Esophagus muscularis mucosa (tissue), 4 donors: ENCODE results near the gene STYXL2. TPM values are rescaled to one million over a fixed set of nuclear protein-coding genes. Genes with fewer than 3 reads are reported as not detected.
A peak's percentile ranks its signal among the peaks of the same experiment; 100 is the strongest.

Source experiments
- DNase-seq: peaks from one replicate; pipeline ENCODE4 v3.0.0-alpha.2; 2017; ENCODE audit errors: extremely low spot score
- H3K27ac ChIP-seq, 4 donors: fragments of 200-600 bp; sonication (generic); replicated peaks in 1 of 4; 1 replicate in 3 of 4; 2 replicates in 1 of 4; pipeline ENCODE4 v1.5.1; 2016 to 2019; ENCODE audit warnings: mild to moderate bottlenecking in 1 of 4
- H3K27me3 ChIP-seq, 4 donors: fragments of 200-600 bp; sonication (generic); one replicate each; pipeline versions ENCODE4 v1.5.1 to v1.6.0; 2016 to 2019
- H3K36me3 ChIP-seq, 4 donors: fragments of 200-600 bp; sonication (generic); one replicate each; pipeline ENCODE4 v1.5.1; 2016 to 2019
- H3K4me1 ChIP-seq, 4 donors: fragments of 200-600 bp; sonication (generic); one replicate each; pipeline ENCODE4 v1.5.1; 2016 to 2019
- H3K4me3 ChIP-seq, 4 donors: fragments of 200-600 bp; sonication (generic); 1 replicate in 2 of 4; 2 replicates in 2 of 4; pipeline ENCODE4 v1.5.1; 2016 to 2019; ENCODE audit warnings: mild to moderate bottlenecking in 4 of 4, moderate library complexity in 1 of 4
- H3K9me3 ChIP-seq, 4 donors: fragments of 200-600 bp; sonication (generic); 1 replicate in 3 of 4; 2 replicates in 1 of 4; pipeline ENCODE4 v1.5.1; 2016 to 2019
- EP300 ChIP-seq: sonication (generic); formaldehyde crosslinking; IDR thresholded peaks from one replicate; pipeline ENCODE4 v1.6.1; 2017; ENCODE audit warnings: antibody characterized with exemption
- POLR2A ChIP-seq: fragments of 450-650 bp; IDR thresholded peaks from one replicate; pipeline ENCODE4 v1.6.1; 2017; ENCODE audit warnings: antibody characterized with exemption, moderate library complexity, mild to moderate bottlenecking, low read depth
- POLR2AphosphoS5 ChIP-seq, 2 donors: sonication (generic); formaldehyde crosslinking; IDR thresholded peaks; one replicate each; pipeline ENCODE4 v1.6.1; 2017; ENCODE audit warnings: antibody characterized with exemption in 2 of 2
- WGBS: methylation state at CpG from one replicate; pipeline ENCODE4 v1.1.5; 2018; 5-methylcytosine and 5-hydroxymethylcytosine counted together
- intact Hi-C: fragments of 100-400 bp; cut with DNase I; formaldehyde crosslinking; loops from one replicate; pipeline ENCODE4 v1.15.1; 2023
- total RNA-seq, 4 donors: library from RNA; depleted of rRNA; stranded (reverse); fragments of >200 nt; gene quantifications; one replicate each; pipeline versions ENCODE4 v1.1.0 to v1.2.1, GENCODE V29; 2016
- TF ChIP-seq, protein P1 (sequence below), 3 experiments: fragments of 200-600 bp in 2 of 3; fragments of 450-650 bp in 1 of 3; sonication (generic) in 2 of 3; IDR thresholded peaks; one replicate each; pipeline ENCODE4 v1.5.1; 2017 to 2019; ENCODE audit warnings: antibody characterized with exemption in 3 of 3, mild to moderate bottlenecking in 2 of 3, moderate library complexity in 1 of 3

The STYXL2 gene
- total RNA-seq, 4 donors from 2014 or later = 0.32 to 0.46 TPM; not detected in 2

DNA sequence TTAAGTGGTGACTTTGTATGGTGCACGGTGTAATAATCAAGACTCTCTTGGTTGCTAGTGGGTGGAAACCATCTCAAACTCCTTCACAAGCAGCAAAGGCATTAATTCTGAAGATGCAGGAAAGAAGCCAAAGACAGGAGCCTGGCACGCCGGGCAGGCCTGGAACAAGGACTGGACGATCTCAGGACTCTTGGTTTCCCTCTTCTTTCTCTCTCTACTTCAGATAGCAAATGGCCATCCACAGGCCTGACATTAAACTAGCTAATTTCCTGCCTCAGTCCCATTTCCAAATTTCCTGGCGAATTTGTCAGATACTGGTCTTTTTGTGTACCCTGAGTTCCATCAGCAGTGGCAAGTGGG is 28.2 kb downstream of the STYXL2 start:
- TF ChIP-seq POLR2A = no peak
- TF ChIP-seq, protein P1, sequence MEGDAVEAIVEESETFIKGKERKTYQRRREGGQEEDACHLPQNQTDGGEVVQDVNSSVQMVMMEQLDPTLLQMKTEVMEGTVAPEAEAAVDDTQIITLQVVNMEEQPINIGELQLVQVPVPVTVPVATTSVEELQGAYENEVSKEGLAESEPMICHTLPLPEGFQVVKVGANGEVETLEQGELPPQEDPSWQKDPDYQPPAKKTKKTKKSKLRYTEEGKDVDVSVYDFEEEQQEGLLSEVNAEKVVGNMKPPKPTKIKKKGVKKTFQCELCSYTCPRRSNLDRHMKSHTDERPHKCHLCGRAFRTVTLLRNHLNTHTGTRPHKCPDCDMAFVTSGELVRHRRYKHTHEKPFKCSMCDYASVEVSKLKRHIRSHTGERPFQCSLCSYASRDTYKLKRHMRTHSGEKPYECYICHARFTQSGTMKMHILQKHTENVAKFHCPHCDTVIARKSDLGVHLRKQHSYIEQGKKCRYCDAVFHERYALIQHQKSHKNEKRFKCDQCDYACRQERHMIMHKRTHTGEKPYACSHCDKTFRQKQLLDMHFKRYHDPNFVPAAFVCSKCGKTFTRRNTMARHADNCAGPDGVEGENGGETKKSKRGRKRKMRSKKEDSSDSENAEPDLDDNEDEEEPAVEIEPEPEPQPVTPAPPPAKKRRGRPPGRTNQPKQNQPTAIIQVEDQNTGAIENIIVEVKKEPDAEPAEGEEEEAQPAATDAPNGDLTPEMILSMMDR (IDR thresholded peaks at IDR 0.05) = no peak
- no peak for TF ChIP-seq EP300
- TF ChIP-seq POLR2AphosphoS5 (IDR thresholded peaks at IDR 0.05) = no peak
- WGBS = 90% methylated on average over 5 of the region's 5 CpGs
- Histone ChIP-seq H3K4me1 (peaks cover 5 to 13% (median 10%) of the 10 kb centered on the region in 4 donors), H3K36me3 (peaks cover 0 to 72% (median 0%) of the 10 kb centered on the region in 4 donors), H3K9me3 (no peaks in the 10 kb centered on the region), H3K4me3 (no peak overlapping the region), H3K27me3 (peaks cover 0 to 40% (median 0%) of the 10 kb centered on the region in 4 donors), H3K27ac (no peak overlapping the region)
- DNase-seq = peak; percentile 85
- intact Hi-C loops = no loop called here

DNA sequence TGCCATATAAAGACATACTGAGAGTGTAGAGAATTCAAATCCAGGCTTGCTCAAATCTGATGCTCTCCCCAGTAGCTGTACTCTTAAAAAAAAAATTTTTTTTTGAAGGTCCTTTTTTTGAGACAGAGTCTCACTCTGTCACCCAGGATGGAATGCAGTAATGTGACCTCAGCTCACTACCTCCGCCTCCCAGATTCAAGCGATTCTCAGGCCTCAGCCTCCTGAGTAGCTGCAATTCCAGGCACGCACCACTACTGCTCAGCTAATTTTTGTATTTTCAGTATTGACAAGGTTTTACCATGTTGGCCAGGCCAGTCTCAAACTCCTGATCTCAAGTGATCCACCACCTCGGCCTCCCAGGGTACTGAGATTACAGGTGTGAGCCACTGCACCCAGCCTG is 28.7 kb downstream of the STYXL2 start:
- Histone ChIP-seq H3K27ac (no peak overlapping the region), H3K4me1 (peaks cover 5 to 13% (median 10%) of the 10 kb centered on the region in 4 donors), H3K9me3 (no peaks in the 10 kb centered on the region), H3K27me3 (peaks cover 0 to 40% (median 0%) of the 10 kb centered on the region in 4 donors), H3K4me3 (no peak overlapping the region), H3K36me3 (peaks cover 0 to 73% (median 0%) of the 10 kb centered on the region in 4 donors)
- 96% methylated on average over 4 of the region's 4 CpGs for WGBS
- DNase-seq = peak; percentile 62
- TF ChIP-seq POLR2AphosphoS5 (IDR thresholded peaks at IDR 0.05) (no peak), EP300 (no peak), POLR2A (no peak)
- TF ChIP-seq, protein P1 (IDR thresholded peaks at IDR 0.05) = no peak
- intact Hi-C loops = no loop called here

DNA sequence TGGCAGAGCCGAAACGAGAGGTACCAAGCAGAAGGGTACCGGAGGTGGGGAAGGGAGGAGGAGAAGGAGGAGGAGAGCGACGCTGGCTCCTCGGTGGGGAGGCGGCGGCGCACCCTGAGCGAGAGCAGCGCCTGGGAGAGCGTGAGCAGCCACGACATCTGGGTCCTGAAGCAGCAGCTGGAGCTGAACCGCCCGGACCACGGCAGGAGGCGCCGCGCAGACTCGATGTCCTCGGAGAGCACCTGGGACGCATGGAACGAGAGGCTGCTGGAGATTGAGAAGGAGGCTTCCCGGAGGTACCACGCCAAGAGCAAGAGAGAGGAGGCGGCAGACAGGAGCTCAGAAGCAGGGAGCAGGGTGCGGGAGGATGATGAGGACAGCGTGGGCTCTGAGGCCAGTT is 32.4 kb downstream of the STYXL2 start:
- 92% methylated on average over 28 of the region's 28 CpGs for WGBS
- TF ChIP-seq, protein P1 (IDR thresholded peaks at IDR 0.05) = no peak
- TF ChIP-seq EP300 (no peak), POLR2AphosphoS5 (IDR thresholded peaks at IDR 0.05) (no peak), POLR2A (no peak)
- intact Hi-C loops = no loop called here
- no peaks in the 10 kb centered on the region for H3K9me3 ChIP-seq
- no peak overlapping the region for H3K27ac ChIP-seq
- peaks cover 1 to 8% (median 5%) of the 10 kb centered on the region in 4 donors for H3K4me1 ChIP-seq
- no peak overlapping the region for H3K4me3 ChIP-seq
- peaks cover 0 to 44% (median 0%) of the 10 kb centered on the region in 4 donors for H3K36me3 ChIP-seq
- DNase-seq = peak; percentile 57
- H3K27me3 ChIP-seq = peaks cover 0 to 33% (median 0%) of the 10 kb centered on the region in 4 donors

DNA sequence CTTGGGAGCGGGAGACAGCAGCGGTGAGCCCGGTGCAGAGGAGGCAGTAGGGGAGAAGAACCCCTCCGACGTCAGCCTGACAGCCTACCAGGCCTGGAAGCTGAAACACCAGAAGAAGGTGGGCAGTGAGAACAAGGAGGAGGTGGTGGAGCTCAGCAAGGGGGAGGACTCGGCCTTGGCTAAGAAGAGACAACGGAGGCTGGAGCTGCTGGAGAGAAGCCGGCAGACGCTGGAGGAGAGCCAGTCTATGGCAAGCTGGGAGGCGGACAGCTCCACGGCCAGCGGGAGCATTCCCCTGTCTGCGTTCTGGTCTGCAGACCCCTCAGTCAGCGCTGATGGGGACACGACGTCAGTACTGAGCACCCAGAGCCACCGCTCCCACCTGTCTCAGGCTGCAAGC is 32.9 kb downstream of the STYXL2 start:
- Histone ChIP-seq H3K27ac (no peak overlapping the region), H3K36me3 (peaks cover 0 to 41% (median 0%) of the 10 kb centered on the region in 4 donors), H3K9me3 (no peaks in the 10 kb centered on the region), H3K4me3 (no peak overlapping the region), H3K4me1 (peaks cover 0 to 3% (median under 1%) of the 10 kb centered on the region in 4 donors), H3K27me3 (peaks cover 0 to 30% (median 0%) of the 10 kb centered on the region in 4 donors)
- TF ChIP-seq EP300 (no peak), POLR2A (no peak), POLR2AphosphoS5 (IDR thresholded peaks at IDR 0.05) (no peak)
- TF ChIP-seq, protein P1 (IDR thresholded peaks at IDR 0.05) = no peak
- intact Hi-C loops = no loop called here
- WGBS = 95% methylated on average over 16 of the region's 17 CpGs
- DNase-seq = peak; percentile 72

DNA sequence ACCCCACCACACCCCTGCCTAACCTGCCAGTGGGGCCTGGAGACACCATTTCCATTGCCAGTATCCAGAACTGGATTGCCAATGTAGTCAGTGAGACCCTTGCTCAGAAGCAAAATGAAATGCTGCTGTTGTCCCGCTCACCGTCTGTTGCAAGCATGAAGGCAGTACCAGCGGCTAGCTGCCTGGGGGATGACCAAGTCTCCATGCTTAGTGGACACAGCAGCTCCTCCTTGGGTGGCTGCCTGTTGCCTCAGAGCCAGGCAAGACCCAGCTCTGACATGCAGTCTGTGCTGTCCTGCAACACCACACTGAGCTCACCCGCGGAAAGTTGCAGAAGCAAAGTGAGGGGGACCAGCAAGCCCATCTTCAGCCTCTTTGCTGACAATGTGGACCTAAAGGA is 33.4 kb downstream of the STYXL2 start:
- Histone ChIP-seq H3K36me3 (peaks cover 0 to 41% (median 0%) of the 10 kb centered on the region in 4 donors), H3K4me3 (no peak overlapping the region), H3K27me3 (peaks cover 0 to 30% (median 0%) of the 10 kb centered on the region in 4 donors), H3K9me3 (no peaks in the 10 kb centered on the region), H3K4me1 (no peaks in the 10 kb centered on the region), H3K27ac (no peak overlapping the region)
- 94% methylated on average over 5 of the region's 5 CpGs for WGBS
- TF ChIP-seq, protein P1 (IDR thresholded peaks at IDR 0.05) = no peak
- peak; percentile 62 for DNase-seq
- intact Hi-C loops = no loop called here
